Thyroid gland (tissue), 4 donors: Measurements from ENCODE around the gene OR51B5. TPM values are rescaled to one million over a fixed set of nuclear protein-coding genes. Genes with fewer than 3 reads are reported as not detected.

Source experiments
- DNase-seq, 2 donors: peaks; one replicate each; pipeline ENCODE4 v3.0.0-alpha.2; 2019
- H3K27ac ChIP-seq, 3 donors: fragments of 200-600 bp; sonication (generic); 1 replicate in 2 of 3; 2 replicates in 1 of 3; pipeline ENCODE4 v1.5.1; 2016 to 2019; ENCODE audit warnings: mild to moderate bottlenecking in 1 of 3, moderate library complexity in 1 of 3
- H3K27me3 ChIP-seq: fragments of 200-600 bp; sonication (generic); one replicate; pipeline ENCODE4 v1.5.1; 2019
- H3K36me3 ChIP-seq, 2 donors: fragments of 200-600 bp; sonication (generic); one replicate each; pipeline ENCODE4 v1.5.1; 2016 to 2019
- H3K4me1 ChIP-seq, 2 donors: fragments of 200-600 bp; sonication (generic); one replicate each; pipeline ENCODE4 v1.5.1; 2017 to 2019
- H3K4me3 ChIP-seq, 3 donors: fragments of 200-600 bp; sonication (generic); replicated peaks in 1 of 3; 1 replicate in 2 of 3; 2 replicates in 1 of 3; pipeline ENCODE4 v1.5.1; 2016; ENCODE audit warnings: mild to moderate bottlenecking in 1 of 3
- H3K9me3 ChIP-seq: fragments of 200-600 bp; sonication (generic); one replicate; pipeline ENCODE4 v1.5.1; 2017
- CTCF ChIP-seq, 6 experiments: fragments of 200-600 bp in 3 of 6; fragments of 450-650 bp in 3 of 6; sonication (generic) in 3 of 6; IDR thresholded peaks; one replicate each; pipeline ENCODE4 v1.5.1; 2016 to 2019; ENCODE audit warnings: antibody characterized with exemption in 6 of 6, mild to moderate bottlenecking in 2 of 6, inconsistent platforms in 1 of 6, moderate library complexity in 1 of 6
- POLR2A ChIP-seq, 2 donors: fragments of 450-650 bp; IDR thresholded peaks; one replicate each; pipeline ENCODE4 v1.6.1; 2017; ENCODE audit warnings: antibody characterized with exemption in 2 of 2, mild to moderate bottlenecking in 2 of 2, moderate library complexity in 1 of 2
- WGBS, 2 donors: methylation state at CpG; one replicate each; pipeline ENCODE4 v1.1.5; 2017; 5-methylcytosine and 5-hydroxymethylcytosine counted together
- intact Hi-C: fragments of 100-400 bp; cut with DNase I; formaldehyde crosslinking; loops from one replicate; pipeline ENCODE4 v1.15.1; 2023
- total RNA-seq, 4 donors: library from RNA; depleted of rRNA; stranded (reverse); fragments of >200 nt; gene quantifications; one replicate each; pipeline ENCODE4 v1.2.3, GENCODE V29; 2016

Gene OR51B5
- total RNA-seq, 4 donors from 2014 or later, result 0.78 to 1.2 TPM; not detected in 2

- H3K4me1 ChIP-seq, result no peaks in the 10 kb centered on the region
- no peak for TF ChIP-seq CTCF (IDR thresholded peaks at IDR 0.05)
- TF ChIP-seq POLR2A (IDR thresholded peaks at IDR 0.05), result no peak
- intact Hi-C loops, result no loop called here
- 75 to 86% methylated on average over 2 of the region's 2 CpGs for WGBS, 2 donors
- no peak for DNase-seq
- no peak overlapping the region for H3K27ac ChIP-seq
- H3K36me3 ChIP-seq, result no peaks in the 10 kb centered on the region
- no peaks in the 10 kb centered on the region for H3K27me3 ChIP-seq
- no peak overlapping the region for H3K4me3 ChIP-seq
- H3K9me3 ChIP-seq, result no peaks in the 10 kb centered on the region
These were observed 35.9 kb downstream of the OR51B5 start for GRCh38 chr11:5307256-5308019.

- intact Hi-C loops, result no loop called here
These were observed 39.3 kb downstream of the OR51B5 start for GRCh38 chr11:5304046-5304445.

GRCh38 chr11:5303626-5304025 is 39.7 kb downstream of the OR51B5 start:
- H3K27ac ChIP-seq, result no peak overlapping the region
- TF ChIP-seq POLR2A (IDR thresholded peaks at IDR 0.05) (no peak), CTCF (IDR thresholded peaks at IDR 0.05) (no peak)
- no peak for DNase-seq
- no peaks in the 10 kb centered on the region for H3K9me3 ChIP-seq
- H3K4me1 ChIP-seq, result no peaks in the 10 kb centered on the region
- no peak overlapping the region for H3K4me3 ChIP-seq
- H3K36me3 ChIP-seq, result no peaks in the 10 kb centered on the region
- H3K27me3 ChIP-seq, result no peaks in the 10 kb centered on the region
- 81 to 88% methylated on average over 5 of the region's 5 CpGs for WGBS, 2 donors
- intact Hi-C loops, result no loop called here

More at GRCh38 chr11:5304046-5304445, 39.3 kb downstream of the OR51B5 start:
- Histone ChIP-seq H3K36me3 (no peaks in the 10 kb centered on the region), H3K27me3 (no peaks in the 10 kb centered on the region), H3K4me3 (no peak overlapping the region), H3K27ac (no peak overlapping the region), H3K9me3 (no peaks in the 10 kb centered on the region), H3K4me1 (no peaks in the 10 kb centered on the region)
- TF ChIP-seq POLR2A (IDR thresholded peaks at IDR 0.05) (no peak), CTCF (IDR thresholded peaks at IDR 0.05) (no peak)
- 89% methylated on average over 1 of the region's 1 CpG for WGBS, 2 donors
- no peak for DNase-seq

GRCh38 chr11:5301846-5302245 is 41.5 kb downstream of the OR51B5 start, which contains the start of gene OR51B4:
Gene OR51B4, minus strand, starts transcription at chr11:5301946. Its CDS starts 0 bp downstream, at chr11:5301946.
- 92 to 96% methylated on average over 2 of the region's 2 CpGs for WGBS, 2 donors
- Histone ChIP-seq H3K9me3 (no peaks in the 10 kb centered on the region), H3K4me1 (no peaks in the 10 kb centered on the region), H3K4me3 (no peak within 1 kb of the TSS), H3K27ac (no peak within 1 kb of the TSS), H3K27me3 (no peaks in the 10 kb centered on the region), H3K36me3 (no peaks in the 10 kb centered on the region)
- intact Hi-C loops, result no loop called here
- TF ChIP-seq CTCF (IDR thresholded peaks at IDR 0.05) (no peak), POLR2A (IDR thresholded peaks at IDR 0.05) (no peak)
- no peak for DNase-seq

- H3K4me1 ChIP-seq, result no peaks in the 10 kb centered on the region
- WGBS, 2 donors, result 73 to 74% methylated on average over 3 of the region's 3 CpGs
- intact Hi-C loops, result no loop called here
These were observed 43.1 kb downstream of the OR51B5 start for GRCh38 chr11:5300251-5300650.

More at GRCh38 chr11:5300251-5300650, 43.1 kb downstream of the OR51B5 start:
- Histone ChIP-seq H3K36me3 (no peaks in the 10 kb centered on the region), H3K27ac (no peak overlapping the region), H3K27me3 (no peaks in the 10 kb centered on the region), H3K4me3 (no peak overlapping the region), H3K9me3 (no peaks in the 10 kb centered on the region)
- TF ChIP-seq CTCF (IDR thresholded peaks at IDR 0.05) (no peak), POLR2A (IDR thresholded peaks at IDR 0.05) (no peak)
- no peak for DNase-seq
